Esophagus squamous epithelium (tissue), 4 donors: ENCODE results near the gene STRA8.

ENCODE experiments used
- CTCF ChIP-seq, 6 experiments: fragments of 450-650 bp in 4 of 6; fragments of 200-600 bp in 2 of 6; sonication (generic) in 2 of 6; IDR thresholded peaks; one replicate each; pipeline ENCODE4 v1.5.1; 2016 to 2019; ENCODE audit warnings: antibody characterized with exemption in 6 of 6, mild to moderate bottlenecking in 4 of 6, moderate library complexity in 4 of 6
- POLR2A ChIP-seq, 4 donors: fragments of 450-650 bp; IDR thresholded peaks; one replicate each; pipeline ENCODE4 v1.6.1; 2017; ENCODE audit warnings: antibody characterized with exemption in 4 of 4, mild to moderate bottlenecking in 4 of 4, moderate library complexity in 3 of 4

- TF ChIP-seq POLR2A (IDR thresholded peaks at IDR 0.05) (no peak), CTCF (IDR thresholded peaks at IDR 0.05) (no peak)
Observed at GRCh38 chr7:135291809-135292253, 58.2 kb downstream of the STRA8 start.
